SK-N-SH (cell line): ENCODE measurements around the gene SCAMP2.

Source experiments
- CTCF ChIP-seq: fragments of 200-600 bp; sonication (generic); IDR thresholded peaks from 2 replicates; pipeline ENCODE4 v1.6.1; 2017; ENCODE audit warnings: antibody characterized with exemption, mild to moderate bottlenecking, moderate library complexity
- EZH2phosphoT487 ChIP-seq: fragments of 200-600 bp; sonication (generic); IDR thresholded peaks from 2 replicates; pipeline ENCODE4 v1.6.1; 2017; ENCODE audit warnings: low read depth, mixed run types, mild to moderate bottlenecking, antibody characterized with exemption, moderate library complexity, borderline replicate concordance
- FOXJ3 ChIP-seq: sonication (generic); formaldehyde crosslinking; IDR thresholded peaks from 2 replicates; pipeline ENCODE4 v1.5.1; 2020; ENCODE audit warnings: mild to moderate bottlenecking, missing genetic modification reagents
- POLR2AphosphoS5 ChIP-seq: IDR thresholded peaks from 2 replicates; pipeline ENCODE4 v1.6.1; 2012; ENCODE audit warnings: low read depth, low read length
- RFX5 ChIP-seq: IDR thresholded peaks from 2 replicates; pipeline ENCODE4 v1.6.1; 2012; ENCODE audit warnings: mild to moderate bottlenecking, improper control_type of control experiment, low read length
- SIN3A ChIP-seq: IDR thresholded peaks from 2 replicates; pipeline ENCODE4 v1.6.1; 2012; ENCODE audit warnings: low read depth, mild to moderate bottlenecking, low read length, moderate library complexity, borderline replicate concordance
- SMC3 ChIP-seq: IDR thresholded peaks from 2 replicates; pipeline ENCODE4 v1.6.1; 2012; ENCODE audit warnings: low read depth, low read length, improper control_type of control experiment
- TF ChIP-seq, protein P1 (sequence below): IDR thresholded peaks from 2 replicates; pipeline ENCODE4 v1.6.1; 2012; ENCODE audit warnings: mild to moderate bottlenecking, low read depth, low read length, moderate library complexity
- TF ChIP-seq, protein P2 (sequence below): IDR thresholded peaks from 2 replicates; pipeline ENCODE4; 2012

GRCh38 chr15:74804935-74805334 lies 68.2 kb downstream of the SCAMP2 start:
- TF ChIP-seq, protein P1, sequence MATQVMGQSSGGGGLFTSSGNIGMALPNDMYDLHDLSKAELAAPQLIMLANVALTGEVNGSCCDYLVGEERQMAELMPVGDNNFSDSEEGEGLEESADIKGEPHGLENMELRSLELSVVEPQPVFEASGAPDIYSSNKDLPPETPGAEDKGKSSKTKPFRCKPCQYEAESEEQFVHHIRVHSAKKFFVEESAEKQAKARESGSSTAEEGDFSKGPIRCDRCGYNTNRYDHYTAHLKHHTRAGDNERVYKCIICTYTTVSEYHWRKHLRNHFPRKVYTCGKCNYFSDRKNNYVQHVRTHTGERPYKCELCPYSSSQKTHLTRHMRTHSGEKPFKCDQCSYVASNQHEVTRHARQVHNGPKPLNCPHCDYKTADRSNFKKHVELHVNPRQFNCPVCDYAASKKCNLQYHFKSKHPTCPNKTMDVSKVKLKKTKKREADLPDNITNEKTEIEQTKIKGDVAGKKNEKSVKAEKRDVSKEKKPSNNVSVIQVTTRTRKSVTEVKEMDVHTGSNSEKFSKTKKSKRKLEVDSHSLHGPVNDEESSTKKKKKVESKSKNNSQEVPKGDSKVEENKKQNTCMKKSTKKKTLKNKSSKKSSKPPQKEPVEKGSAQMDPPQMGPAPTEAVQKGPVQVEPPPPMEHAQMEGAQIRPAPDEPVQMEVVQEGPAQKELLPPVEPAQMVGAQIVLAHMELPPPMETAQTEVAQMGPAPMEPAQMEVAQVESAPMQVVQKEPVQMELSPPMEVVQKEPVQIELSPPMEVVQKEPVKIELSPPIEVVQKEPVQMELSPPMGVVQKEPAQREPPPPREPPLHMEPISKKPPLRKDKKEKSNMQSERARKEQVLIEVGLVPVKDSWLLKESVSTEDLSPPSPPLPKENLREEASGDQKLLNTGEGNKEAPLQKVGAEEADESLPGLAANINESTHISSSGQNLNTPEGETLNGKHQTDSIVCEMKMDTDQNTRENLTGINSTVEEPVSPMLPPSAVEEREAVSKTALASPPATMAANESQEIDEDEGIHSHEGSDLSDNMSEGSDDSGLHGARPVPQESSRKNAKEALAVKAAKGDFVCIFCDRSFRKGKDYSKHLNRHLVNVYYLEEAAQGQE = no peak
- no peak for TF ChIP-seq POLR2AphosphoS5
- TF ChIP-seq EZH2phosphoT487 = no peak
- no peak for TF ChIP-seq CTCF
- TF ChIP-seq SMC3 = no peak
- TF ChIP-seq FOXJ3 (CRISPR knock-in tag) = no peak
- TF ChIP-seq SIN3A = no peak
- TF ChIP-seq, protein P2, sequence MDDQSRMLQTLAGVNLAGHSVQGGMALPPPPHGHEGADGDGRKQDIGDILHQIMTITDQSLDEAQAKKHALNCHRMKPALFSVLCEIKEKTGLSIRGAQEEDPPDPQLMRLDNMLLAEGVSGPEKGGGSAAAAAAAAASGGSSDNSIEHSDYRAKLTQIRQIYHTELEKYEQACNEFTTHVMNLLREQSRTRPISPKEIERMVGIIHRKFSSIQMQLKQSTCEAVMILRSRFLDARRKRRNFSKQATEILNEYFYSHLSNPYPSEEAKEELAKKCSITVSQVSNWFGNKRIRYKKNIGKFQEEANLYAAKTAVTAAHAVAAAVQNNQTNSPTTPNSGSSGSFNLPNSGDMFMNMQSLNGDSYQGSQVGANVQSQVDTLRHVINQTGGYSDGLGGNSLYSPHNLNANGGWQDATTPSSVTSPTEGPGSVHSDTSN = no peak
- no peak for TF ChIP-seq RFX5
